ENCODE results near the gene MYO7B. TPM values are rescaled to one million over a fixed set of nuclear protein-coding genes. Genes with fewer than 3 reads are reported as not detected.

The MYO7B gene
- total and polyA plus RNA-seq, 9 donors = 0.05 to 0.95 (median 0.25) TPM; not detected in 3

DNA sequence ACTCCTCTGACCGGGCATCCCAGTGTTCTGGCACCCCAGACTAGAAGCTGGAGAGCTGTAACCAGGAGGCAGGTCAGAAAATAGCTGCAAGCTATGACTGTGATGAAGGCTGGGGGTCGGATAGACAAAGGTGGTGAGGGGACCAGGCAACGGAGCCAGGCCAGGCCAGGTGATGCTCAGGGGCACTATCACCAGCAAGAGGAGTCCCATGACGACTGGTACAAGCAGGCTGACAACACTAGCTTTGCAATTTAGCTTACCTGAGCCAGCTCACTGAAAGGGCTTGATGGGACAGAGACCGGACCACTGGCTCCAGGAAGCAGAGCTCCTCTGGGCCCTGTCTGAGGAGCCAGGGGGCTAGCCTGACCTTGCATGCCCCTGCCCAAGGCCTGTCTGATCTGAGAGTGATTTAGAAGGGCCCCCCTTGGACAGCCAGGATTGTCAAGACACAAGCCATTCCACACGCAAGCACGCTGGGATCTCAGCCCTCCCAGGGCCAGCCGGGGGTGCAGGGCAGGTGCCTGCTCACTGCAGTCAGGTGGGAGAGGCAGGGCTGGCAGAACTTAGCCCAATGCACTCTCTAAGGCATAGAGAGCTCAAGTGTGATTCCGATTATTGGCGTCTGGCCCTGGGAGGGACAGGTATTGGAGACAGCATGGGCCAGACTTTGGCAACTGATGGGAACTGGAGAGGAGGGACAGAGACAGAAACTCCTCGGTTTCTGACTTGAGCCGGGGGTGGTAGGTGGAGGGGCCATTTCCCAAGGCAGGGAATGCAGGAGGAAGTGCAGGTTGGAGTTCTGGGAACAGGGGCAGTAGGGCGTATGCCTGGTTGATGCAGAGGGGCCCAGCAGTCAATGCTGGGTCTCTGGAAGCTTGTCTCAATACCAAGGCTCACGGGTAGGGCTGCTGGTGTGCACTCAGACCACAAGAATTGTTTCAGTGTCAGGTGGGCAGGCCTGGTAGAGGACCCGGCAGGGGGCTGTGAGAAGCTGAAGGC, 47.7 kb downstream of the MYO7B start:
- H3K4me1 ChIP-seq (ENCODE audit: insufficient read depth) = no peaks in the 10 kb centered on the region
- no peak overlapping the region for H3K4me3 ChIP-seq
- WGBS, 3 donors = 70 to 83% (median 76%) methylated on average over 15 of the region's 15 CpGs
- TF ChIP-seq EP300 (IDR thresholded peaks at IDR 0.05) (no peak), POLR2A (IDR thresholded peaks at IDR 0.05) (no peak)
- TF ChIP-seq, protein P1, sequence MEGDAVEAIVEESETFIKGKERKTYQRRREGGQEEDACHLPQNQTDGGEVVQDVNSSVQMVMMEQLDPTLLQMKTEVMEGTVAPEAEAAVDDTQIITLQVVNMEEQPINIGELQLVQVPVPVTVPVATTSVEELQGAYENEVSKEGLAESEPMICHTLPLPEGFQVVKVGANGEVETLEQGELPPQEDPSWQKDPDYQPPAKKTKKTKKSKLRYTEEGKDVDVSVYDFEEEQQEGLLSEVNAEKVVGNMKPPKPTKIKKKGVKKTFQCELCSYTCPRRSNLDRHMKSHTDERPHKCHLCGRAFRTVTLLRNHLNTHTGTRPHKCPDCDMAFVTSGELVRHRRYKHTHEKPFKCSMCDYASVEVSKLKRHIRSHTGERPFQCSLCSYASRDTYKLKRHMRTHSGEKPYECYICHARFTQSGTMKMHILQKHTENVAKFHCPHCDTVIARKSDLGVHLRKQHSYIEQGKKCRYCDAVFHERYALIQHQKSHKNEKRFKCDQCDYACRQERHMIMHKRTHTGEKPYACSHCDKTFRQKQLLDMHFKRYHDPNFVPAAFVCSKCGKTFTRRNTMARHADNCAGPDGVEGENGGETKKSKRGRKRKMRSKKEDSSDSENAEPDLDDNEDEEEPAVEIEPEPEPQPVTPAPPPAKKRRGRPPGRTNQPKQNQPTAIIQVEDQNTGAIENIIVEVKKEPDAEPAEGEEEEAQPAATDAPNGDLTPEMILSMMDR (IDR thresholded peaks at IDR 0.05) = no peak
- no peaks in the 10 kb centered on the region for H3K27me3 ChIP-seq
- intact Hi-C loops (cut with DNase I) = no loop called here
- H3K36me3 ChIP-seq = no peaks in the 10 kb centered on the region
- H3K27ac ChIP-seq = no peak overlapping the region
- peak in 1 of 5 donors; percentile 11 for DNase-seq
- no peaks in the 10 kb centered on the region for H3K9me3 ChIP-seq

- WGBS, 3 donors = 88 to 93% (median 89%) methylated on average over 14 of the region's 14 CpGs
- no peaks in the 10 kb centered on the region for H3K36me3 ChIP-seq
- peak in 1 of 5 donors; percentile 13 for DNase-seq
- H3K4me1 ChIP-seq (ENCODE audit: insufficient read depth) = no peaks in the 10 kb centered on the region
- no peaks in the 10 kb centered on the region for H3K9me3 ChIP-seq
- intact Hi-C loops (cut with DNase I) = no loop called here
- no peak overlapping the region for H3K4me3 ChIP-seq
- TF ChIP-seq, protein P1 (IDR thresholded peaks at IDR 0.05) = no peak
- no peak for TF ChIP-seq EP300 (IDR thresholded peaks at IDR 0.05)
- no peak for TF ChIP-seq POLR2A (IDR thresholded peaks at IDR 0.05)
- no peaks in the 10 kb centered on the region for H3K27me3 ChIP-seq
- no peak overlapping the region for H3K27ac ChIP-seq
Observed at GRCh38 chr2:127584047-127584446, 48.6 kb downstream of the MYO7B start.

- WGBS, 3 donors = 78 to 81% (median 78%) methylated on average over 8 of the region's 8 CpGs
- Histone ChIP-seq H3K4me1 (ENCODE audit: insufficient read depth) (no peaks in the 10 kb centered on the region), H3K9me3 (no peaks in the 10 kb centered on the region), H3K4me3 (no peak overlapping the region), H3K27me3 (no peaks in the 10 kb centered on the region), H3K27ac (no peak overlapping the region), H3K36me3 (no peaks in the 10 kb centered on the region)
- peak in 1 of 5 donors; percentile 16 for DNase-seq
- TF ChIP-seq, protein P1 (IDR thresholded peaks at IDR 0.05) = no peak
- no peak for TF ChIP-seq EP300 (IDR thresholded peaks at IDR 0.05)
- no peak for TF ChIP-seq POLR2A (IDR thresholded peaks at IDR 0.05)
- intact Hi-C loops (cut with DNase I) = no loop called here
Observed at GRCh38 chr2:127584516-127585033, 49.1 kb downstream of the MYO7B start.

DNA sequence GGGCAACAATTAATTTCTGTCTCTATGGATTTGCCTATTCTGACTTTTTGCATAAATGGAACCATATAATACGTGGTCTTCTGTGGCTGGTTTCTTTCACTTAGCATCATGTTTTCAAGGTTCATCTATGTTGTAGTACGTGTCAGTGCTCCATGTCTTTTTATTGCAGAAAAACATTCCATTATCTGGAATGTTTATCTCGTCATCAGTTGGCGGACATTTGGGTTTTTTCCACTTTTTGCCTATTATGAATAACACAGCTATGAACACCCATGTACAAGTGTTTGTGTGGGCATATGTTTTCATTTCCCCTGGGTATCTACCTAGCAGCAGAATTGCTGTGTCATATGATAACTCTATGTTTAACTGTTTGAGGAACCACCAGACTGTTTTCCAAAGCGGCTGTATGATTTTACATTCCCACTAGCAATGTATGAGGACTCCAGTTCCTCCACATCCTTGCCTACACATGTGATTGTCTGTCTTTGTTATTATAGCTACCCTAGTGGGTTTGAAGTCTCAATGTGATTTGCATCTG, 49.9 kb downstream of the MYO7B start:
- DNase-seq = no peak
- H3K4me1 ChIP-seq (ENCODE audit: insufficient read depth) = no peaks in the 10 kb centered on the region
- H3K27ac ChIP-seq = no peak overlapping the region
- WGBS, 3 donors = 85 to 88% (median 87%) methylated on average over 5 of the region's 5 CpGs
- no peak overlapping the region for H3K4me3 ChIP-seq
- no peaks in the 10 kb centered on the region for H3K36me3 ChIP-seq
- no peaks in the 10 kb centered on the region for H3K9me3 ChIP-seq
- H3K27me3 ChIP-seq = no peaks in the 10 kb centered on the region
- intact Hi-C loops (cut with DNase I) = no loop called here
- TF ChIP-seq EP300 (IDR thresholded peaks at IDR 0.05) (no peak), POLR2A (IDR thresholded peaks at IDR 0.05) (no peak)
- TF ChIP-seq, protein P1 (IDR thresholded peaks at IDR 0.05) = no peak
